Measurements from ENCODE around the gene OCRL.

OCRL gene

GRCh38 chrX:129636175-129636681, 96.2 kb downstream of the OCRL start:
- no peak for TF ChIP-seq CTCF (IDR thresholded peaks at IDR 0.05; ENCODE audit: borderline replicate concordance, extremely low read depth, low read length, poor library complexity, severe bottlenecking)
- TF ChIP-seq EZH2 (IDR thresholded peaks at IDR 0.05; ENCODE audit: borderline replicate concordance, low read depth, low read length, severe bottlenecking) = no peak
- H3K36me3 ChIP-seq (ENCODE audit: insufficient read depth, low read length) = no peaks in the 10 kb centered on the region
- peaks cover 20% of the 10 kb centered on the region for H3K4me1 ChIP-seq (ENCODE audit: insufficient read depth, low read length)
- no peak overlapping the region for H3K9ac ChIP-seq (ENCODE audit: low read depth, low read length)
- H3K27ac ChIP-seq (ENCODE audit: low read length) = no peak overlapping the region
- H2AFZ ChIP-seq (ENCODE audit: low read depth, low read length) = no peak overlapping the region
- no peak overlapping the region for H3K4me2 ChIP-seq (ENCODE audit: insufficient read depth, low read length)
- no peaks in the 10 kb centered on the region for H3K27me3 ChIP-seq (ENCODE audit: insufficient read depth, low read length, poor library complexity)
- no peak for ATAC-seq (ENCODE audit: insufficient read depth, low read depth)
- no peak for DNase-seq
- H3K79me2 ChIP-seq (ENCODE audit: insufficient read depth, low read length) = no peaks in the 10 kb centered on the region
- H4K20me1 ChIP-seq (ENCODE audit: insufficient read depth, low read length) = no peaks in the 10 kb centered on the region
- no peaks in the 10 kb centered on the region for H3K9me3 ChIP-seq (ENCODE audit: insufficient read depth, low read length, severe bottlenecking)
- no peak overlapping the region for H3K4me3 ChIP-seq (ENCODE audit: low read depth in 1 of 2, low read length in 2 of 2)

GRCh38 chrX:129637217-129638109, 97.4 kb downstream of the OCRL start:
- Histone ChIP-seq H3K4me1 (ENCODE audit: insufficient read depth, low read length) (peaks cover 20% of the 10 kb centered on the region), H3K79me2 (ENCODE audit: insufficient read depth, low read length) (no peaks in the 10 kb centered on the region), H3K4me3 (ENCODE audit: low read depth in 1 of 2, low read length in 2 of 2) (no peak overlapping the region), H3K36me3 (ENCODE audit: insufficient read depth, low read length) (no peaks in the 10 kb centered on the region), H3K27ac (ENCODE audit: low read length) (peak overlapping the region; percentile 76), H4K20me1 (ENCODE audit: insufficient read depth, low read length) (no peaks in the 10 kb centered on the region), H3K9ac (ENCODE audit: low read depth, low read length) (peak overlapping the region; percentile 36), H3K4me2 (ENCODE audit: insufficient read depth, low read length) (peak overlapping the region; percentile 43), H3K27me3 (ENCODE audit: insufficient read depth, low read length, poor library complexity) (no peaks in the 10 kb centered on the region), H2AFZ (ENCODE audit: low read depth, low read length) (peak overlapping the region; percentile 82), H3K9me3 (ENCODE audit: insufficient read depth, low read length, severe bottlenecking) (no peaks in the 10 kb centered on the region)
- ATAC-seq (ENCODE audit: insufficient read depth, low read depth) (peak; percentile 89), DNase-seq (peak; percentile 81)
- TF ChIP-seq CTCF (IDR thresholded peaks at IDR 0.05; ENCODE audit: borderline replicate concordance, extremely low read depth, low read length, poor library complexity, severe bottlenecking) = peak; percentile 91
- TF ChIP-seq EZH2 (IDR thresholded peaks at IDR 0.05; ENCODE audit: borderline replicate concordance, low read depth, low read length, severe bottlenecking) = no peak

- TF ChIP-seq CTCF (IDR thresholded peaks at IDR 0.05; ENCODE audit: borderline replicate concordance, extremely low read depth, low read length, poor library complexity, severe bottlenecking) (peak; percentile 20), EZH2 (IDR thresholded peaks at IDR 0.05; ENCODE audit: borderline replicate concordance, low read depth, low read length, severe bottlenecking) (no peak)
- Histone ChIP-seq H3K27me3 (ENCODE audit: insufficient read depth, low read length, poor library complexity) (no peaks in the 10 kb centered on the region), H3K9ac (ENCODE audit: low read depth, low read length) (no peak overlapping the region), H3K4me3 (ENCODE audit: low read depth in 1 of 2, low read length in 2 of 2) (no peak overlapping the region), H3K9me3 (ENCODE audit: insufficient read depth, low read length, severe bottlenecking) (no peaks in the 10 kb centered on the region), H4K20me1 (ENCODE audit: insufficient read depth, low read length) (no peaks in the 10 kb centered on the region), H3K4me1 (ENCODE audit: insufficient read depth, low read length) (peaks cover 20% of the 10 kb centered on the region), H2AFZ (ENCODE audit: low read depth, low read length) (no peak overlapping the region), H3K4me2 (ENCODE audit: insufficient read depth, low read length) (no peak overlapping the region), H3K36me3 (ENCODE audit: insufficient read depth, low read length) (no peaks in the 10 kb centered on the region), H3K27ac (ENCODE audit: low read length) (peak overlapping the region; percentile 76; the same call in 1 of the 2 replicates), H3K79me2 (ENCODE audit: insufficient read depth, low read length) (no peaks in the 10 kb centered on the region)
- ATAC-seq (ENCODE audit: insufficient read depth, low read depth) (no peak), DNase-seq (no peak)
Measured at GRCh38 chrX:129638917-129639316, 98.9 kb downstream of the OCRL start.
